Uterus (tissue), 4 donors: ENCODE data around the gene MAMDC2. TPM values are rescaled to one million over a fixed set of nuclear protein-coding genes. Genes with fewer than 3 reads are reported as not detected.

Source experiments
- DNase-seq, 2 donors: peaks; one replicate each; pipeline ENCODE4 v3.0.0-alpha.2; 2019 to 2020
- H3K27ac ChIP-seq, 2 donors: fragments of 200-600 bp; sonication (generic); 1 replicate in 1 of 2; 2 replicates in 1 of 2; pipeline ENCODE4 v1.5.1; 2016 to 2018
- H3K27me3 ChIP-seq, 2 donors: fragments of 200-600 bp; sonication (generic); one replicate each; pipeline ENCODE4 v1.5.1; 2018 to 2019; ENCODE audit warnings: control low read depth in 1 of 2
- H3K36me3 ChIP-seq, 2 donors: fragments of 200-600 bp; sonication (generic); one replicate each; pipeline ENCODE4 v1.5.1; 2019; ENCODE audit warnings: control low read depth in 1 of 2
- H3K4me1 ChIP-seq, 2 donors: fragments of 200-600 bp; sonication (generic); one replicate each; pipeline ENCODE4 v1.5.1; 2018 to 2019; ENCODE audit warnings: control low read depth in 1 of 2
- H3K4me3 ChIP-seq, 2 donors: fragments of 200-600 bp; sonication (generic); 1 replicate in 1 of 2; 2 replicates in 1 of 2; pipeline ENCODE4 v1.5.1; 2018 to 2019; ENCODE audit warnings: mild to moderate bottlenecking in 1 of 2
- H3K9me3 ChIP-seq, 2 donors: fragments of 200-600 bp; sonication (generic); one replicate each; pipeline ENCODE4 v1.5.1; 2019; ENCODE audit warnings: control low read depth in 1 of 2
- CTCF ChIP-seq, 4 experiments: fragments of 200-600 bp in 2 of 4; fragments of 450-650 bp in 2 of 4; sonication (generic) in 2 of 4; IDR thresholded peaks; one replicate each; pipeline ENCODE4 v1.5.1; 2016 to 2019; ENCODE audit warnings: antibody characterized with exemption in 4 of 4, mild to moderate bottlenecking in 2 of 4, moderate library complexity in 1 of 4
- POLR2A ChIP-seq, 2 donors: fragments of 450-650 bp; IDR thresholded peaks; one replicate each; pipeline ENCODE4 v1.6.1; 2016; ENCODE audit warnings: antibody characterized with exemption in 2 of 2, mild to moderate bottlenecking in 1 of 2, moderate library complexity in 1 of 2
- intact Hi-C: fragments of 100-400 bp; cut with DNase I; formaldehyde crosslinking; loops from one replicate; pipeline ENCODE4 v1.15.1; 2023; ENCODE audit warnings: low total_unique reads
- total RNA-seq, 4 donors: library from RNA; depleted of rRNA in 3 of 4; stranded (reverse); fragments of >200 nt in 3 of 4; gene quantifications; one replicate each; pipeline versions ENCODE4 v1.1.0 to v1.2.4, GENCODE V29; 2014 to 2023
- donor health status: DM: yes; HTN: yes; CAD: no.

The MAMDC2 gene
- total RNA-seq, 4 donors from 2014 or later, result 42.7 to 204 (median 138) TPM

- intact Hi-C loops, result no loop called here
- no peaks in the 10 kb centered on the region for H3K9me3 ChIP-seq
- DNase-seq, result no peak
- H3K36me3 ChIP-seq, result no peaks in the 10 kb centered on the region
- H3K4me3 ChIP-seq, result no peak overlapping the region
- no peaks in the 10 kb centered on the region for H3K27me3 ChIP-seq
- TF ChIP-seq POLR2A (IDR thresholded peaks at IDR 0.05), result no peak
- TF ChIP-seq CTCF (IDR thresholded peaks at IDR 0.05), result no peak
- H3K27ac ChIP-seq, result peak overlapping the region; percentile 86 to 94
- H3K4me1 ChIP-seq, result peaks cover 10 to 13% of the 10 kb centered on the region in 2 donors
Observed at GRCh38 chr9:70066874-70067273, 23.2 kb downstream of the MAMDC2 start.

GRCh38 chr9:70069704-70070103, 26.1 kb downstream of the MAMDC2 start:
- intact Hi-C loops, result no loop called here
- Histone ChIP-seq H3K27me3 (no peaks in the 10 kb centered on the region), H3K4me3 (no peak overlapping the region), H3K27ac (peak overlapping the region; percentile 86 to 94), H3K4me1 (peaks cover 14 to 31% of the 10 kb centered on the region in 2 donors), H3K9me3 (no peaks in the 10 kb centered on the region), H3K36me3 (no peaks in the 10 kb centered on the region)
- DNase-seq, result peak; percentile 71 to 84
- TF ChIP-seq CTCF (IDR thresholded peaks at IDR 0.05), result no peak
- no peak for TF ChIP-seq POLR2A (IDR thresholded peaks at IDR 0.05)

- peaks cover 19 to 50% of the 10 kb centered on the region in 2 donors for H3K4me1 ChIP-seq
- H3K27ac ChIP-seq, result peak overlapping the region; percentile 86 to 94
- no peaks in the 10 kb centered on the region for H3K9me3 ChIP-seq
- H3K27me3 ChIP-seq, result no peaks in the 10 kb centered on the region
- no peak for TF ChIP-seq POLR2A (IDR thresholded peaks at IDR 0.05)
- no peak for TF ChIP-seq CTCF (IDR thresholded peaks at IDR 0.05)
- no peaks in the 10 kb centered on the region for H3K36me3 ChIP-seq
- intact Hi-C loops, result no loop called here
- H3K4me3 ChIP-seq, result no peak overlapping the region
- DNase-seq, result no peak
Observed at GRCh38 chr9:70073193-70073592, 29.5 kb downstream of the MAMDC2 start.

GRCh38 chr9:70073756-70074155, 30.1 kb downstream of the MAMDC2 start:
- peak overlapping the region; percentile 86 to 94 for H3K27ac ChIP-seq
- H3K9me3 ChIP-seq, result no peaks in the 10 kb centered on the region
- peaks cover 19 to 55% of the 10 kb centered on the region in 2 donors for H3K4me1 ChIP-seq
- H3K4me3 ChIP-seq, result no peak overlapping the region
- H3K36me3 ChIP-seq, result no peaks in the 10 kb centered on the region
- H3K27me3 ChIP-seq, result no peaks in the 10 kb centered on the region
- intact Hi-C loops, result no loop called here
- TF ChIP-seq POLR2A (IDR thresholded peaks at IDR 0.05) (no peak), CTCF (IDR thresholded peaks at IDR 0.05) (no peak)
- DNase-seq, result peak in 1 of 2 donors; percentile 53

GRCh38 chr9:70076678-70077077, 33.0 kb downstream of the MAMDC2 start:
- Histone ChIP-seq H3K4me1 (peaks cover 26 to 61% of the 10 kb centered on the region in 2 donors), H3K27ac (peak overlapping the region; percentile 86 to 94), H3K27me3 (no peaks in the 10 kb centered on the region), H3K36me3 (no peaks in the 10 kb centered on the region), H3K4me3 (no peak overlapping the region), H3K9me3 (no peaks in the 10 kb centered on the region)
- peak in 1 of 2 donors; percentile 62 for DNase-seq
- intact Hi-C loops, result no loop called here
- TF ChIP-seq POLR2A (IDR thresholded peaks at IDR 0.05), result no peak
- no peak for TF ChIP-seq CTCF (IDR thresholded peaks at IDR 0.05)
